WTC11 (cell line): ENCODE measurements around the gene MACROD2. TPM values are rescaled to one million over a fixed set of nuclear protein-coding genes. Genes with fewer than 3 reads are reported as not detected.

ENCODE experiments used
- ATAC-seq: fragments of 200-7000 bp; cut with Tn5 transposase; 2 replicates; pipeline ENCODE4 v1.10.0; 2021; ENCODE audit warnings: mild to moderate bottlenecking, moderate library complexity
- CTCF ChIA-PET: fragments of 300-600 bp; sonication (Branson Sonifier 250); formaldehyde crosslinking; loops from one replicate; lab custom pipeline; 2021; ENCODE audit warnings: antibody characterized with exemption; lab: Charles Lee
- POLR2A ChIA-PET: fragments of 350-600 bp; sonication (Branson Sonifier 250); formaldehyde crosslinking; loops from one replicate; lab custom pipeline; 2021; ENCODE audit warnings: antibody characterized with exemption; lab: Charles Lee
- DNase-seq: peaks from one replicate; pipeline ENCODE4 v3.0.0; 2021; ENCODE audit warnings: low spot score
- H3K27ac Mint-ChIP-seq: 2 replicates; pipeline ENCODE4 v1.8.0; 2021; ENCODE audit warnings: mixed read lengths
- H3K27me3 Mint-ChIP-seq: 2 replicates; pipeline ENCODE4 v1.8.0; 2021; ENCODE audit warnings: low read depth, mild to moderate bottlenecking, moderate library complexity, mixed read lengths
- H3K36me3 Mint-ChIP-seq: 2 replicates; pipeline ENCODE4 v1.8.0; 2021; ENCODE audit warnings: mixed read lengths
- H3K4me1 Mint-ChIP-seq: 2 replicates; pipeline ENCODE4 v1.8.0; 2022; ENCODE audit warnings: mixed read lengths
- H3K4me3 Mint-ChIP-seq: 2 replicates; pipeline ENCODE4 v1.8.0; 2021; ENCODE audit warnings: mild to moderate bottlenecking, moderate library complexity, mixed read lengths
- H3K9me3 Mint-ChIP-seq: 2 replicates; pipeline ENCODE4 v1.8.0; 2021; ENCODE audit warnings: mixed read lengths
- AFF4 ChIP-seq: sonication (generic); formaldehyde crosslinking; IDR thresholded peaks from 2 replicates; pipeline ENCODE4 v1.8.1; 2023; ENCODE audit warnings: mild to moderate bottlenecking, missing genetic modification reagents, borderline replicate concordance
- CTCF ChIP-seq: fragments of 200-600 bp; IDR thresholded peaks from 2 replicates; pipeline ENCODE4 v1.8.0; 2022; ENCODE audit warnings: antibody characterized with exemption
- E2F1 ChIP-seq: sonication (generic); formaldehyde crosslinking; IDR thresholded peaks from 2 replicates; pipeline ENCODE4 v1.8.0; 2022; ENCODE audit warnings: mild to moderate bottlenecking, missing genetic modification reagents
- E2F4 ChIP-seq: sonication (generic); formaldehyde crosslinking; IDR thresholded peaks from 2 replicates; pipeline ENCODE4 v1.8.1; 2022; ENCODE audit warnings: low read depth, mild to moderate bottlenecking, moderate library complexity, missing genetic modification reagents, borderline replicate concordance
- ESRRA ChIP-seq: sonication (generic); formaldehyde crosslinking; IDR thresholded peaks from 2 replicates; pipeline ENCODE4 v1.8.1; 2022; ENCODE audit warnings: mild to moderate bottlenecking, missing genetic modification reagents, borderline replicate concordance
- FOXJ3 ChIP-seq: sonication (generic); formaldehyde crosslinking; IDR thresholded peaks from 2 replicates; pipeline ENCODE4 v1.9.0; 2021; ENCODE audit warnings: missing genetic modification reagents, mild to moderate bottlenecking, borderline replicate concordance
- GRHL2 ChIP-seq: fragments of 250-450 bp; sonication (Bioruptor Pico); IDR thresholded peaks from 2 replicates; pipeline ENCODE4 v1.8.0; 2022; ENCODE audit warnings: mild to moderate bottlenecking, moderate library complexity; ENCODE audit not compliant: insufficient replicate concordance, severe bottlenecking
- HMGXB4 ChIP-seq: sonication (generic); formaldehyde crosslinking; IDR thresholded peaks from 2 replicates; pipeline ENCODE4 v1.8.1; 2023; ENCODE audit warnings: mild to moderate bottlenecking, moderate library complexity, missing genetic modification reagents
- JUN ChIP-seq: sonication (generic); formaldehyde crosslinking; IDR thresholded peaks from 2 replicates; pipeline ENCODE4 v1.8.0; 2023; ENCODE audit warnings: mild to moderate bottlenecking, missing genetic modification reagents
- KAT7 ChIP-seq: sonication (generic); formaldehyde crosslinking; IDR thresholded peaks from 2 replicates; pipeline ENCODE4 v1.8.1; 2023; ENCODE audit warnings: missing genetic modification reagents, mild to moderate bottlenecking, borderline replicate concordance
- MAX ChIP-seq: sonication (generic); formaldehyde crosslinking; IDR thresholded peaks from 2 replicates; pipeline ENCODE4 v1.8.0; 2022; ENCODE audit warnings: mild to moderate bottlenecking, missing genetic modification reagents
- RELA ChIP-seq: sonication (generic); formaldehyde crosslinking; IDR thresholded peaks from 2 replicates; pipeline ENCODE4 v1.8.1; 2022; ENCODE audit warnings: missing genetic modification reagents, mild to moderate bottlenecking, borderline replicate concordance
- TEAD4 ChIP-seq: sonication (generic); formaldehyde crosslinking; IDR thresholded peaks from 2 replicates; pipeline ENCODE4 v1.8.0; 2022; ENCODE audit warnings: mild to moderate bottlenecking, missing genetic modification reagents
- USF1 ChIP-seq: sonication (generic); formaldehyde crosslinking; IDR thresholded peaks from 2 replicates; pipeline ENCODE4 v1.8.0; 2022; ENCODE audit warnings: mild to moderate bottlenecking, missing genetic modification reagents
- USF2 ChIP-seq: sonication (generic); formaldehyde crosslinking; IDR thresholded peaks from 2 replicates; pipeline ENCODE4 v1.8.1; 2023; ENCODE audit warnings: mild to moderate bottlenecking, missing genetic modification reagents, moderate library complexity
- ZNF219 ChIP-seq: sonication (generic); formaldehyde crosslinking; IDR thresholded peaks from 2 replicates; pipeline ENCODE4 v1.8.0; 2023; ENCODE audit warnings: missing genetic modification reagents, mild to moderate bottlenecking, borderline replicate concordance
- ZNF396 ChIP-seq: fragments of 250-450 bp; sonication (Bioruptor Pico); IDR thresholded peaks from 2 replicates; pipeline ENCODE4 v1.8.0; 2021; ENCODE audit warnings: mild to moderate bottlenecking, moderate library complexity, borderline replicate concordance
- ZNF532 ChIP-seq: fragments of 250-450 bp; sonication (Bioruptor Pico); IDR thresholded peaks from 2 replicates; pipeline ENCODE4 v1.9.0; 2021; ENCODE audit warnings: mild to moderate bottlenecking, borderline replicate concordance
- total RNA-seq: library from RNA; stranded (reverse); gene quantifications from 3 replicates; pipeline ENCODE4 v1.2.3, GENCODE V29; 2021

MACROD2 gene
- total RNA-seq, 1 experiment from 2014 or later, result 4.1 TPM

GRCh38 chr20:15109494-15109893 lies 1114.2 kb downstream of the MACROD2 start (continued):
- no peak for TF ChIP-seq AFF4 (CRISPR knock-in tag)

GRCh38 chr20:15111654-15112053 lies 1116.3 kb downstream of the MACROD2 start:
- Mint-ChIP-seq H3K4me1 (no peaks in the 10 kb centered on the region), H3K9me3 (peaks cover 10% of the 10 kb centered on the region), H3K4me3 (no peak overlapping the region), H3K27ac (no peak overlapping the region), H3K36me3 (no peaks in the 10 kb centered on the region), H3K27me3 (no peaks in the 10 kb centered on the region)
- ChIA-PET CTCF (no interaction called here), POLR2A (interaction anchor here (0.6 kb wide), 1 partner anchor 44 kb away, joined by 3 read pairs; no protein-coding TSS in a partner anchor)
- no peak for DNase-seq
- ATAC-seq, result no peak
- no peak for TF ChIP-seq JUN
- no peak for TF ChIP-seq CTCF
- no peak for TF ChIP-seq RELA (CRISPR knock-in tag)
- no peak for TF ChIP-seq USF2
- no peak for TF ChIP-seq MAX (CRISPR knock-in tag)
- TF ChIP-seq FOXJ3, result no peak
- TF ChIP-seq HMGXB4, result no peak
- TF ChIP-seq ZNF219 (CRISPR knock-in tag), result no peak
- no peak for TF ChIP-seq ZNF396
- TF ChIP-seq E2F4 (CRISPR knock-in tag), result no peak
- TF ChIP-seq USF1 (CRISPR knock-in tag), result no peak
- no peak for TF ChIP-seq ESRRA (CRISPR knock-in tag)
- TF ChIP-seq GRHL2, result no peak
- no peak for TF ChIP-seq KAT7 (CRISPR knock-in tag)
- TF ChIP-seq E2F1 (CRISPR knock-in tag), result no peak
- TF ChIP-seq ZNF532 (CRISPR knock-in tag), result no peak
- no peak for TF ChIP-seq TEAD4 (CRISPR knock-in tag)
